ENCODE data around the gene CERT1.
A peak's percentile ranks its signal among the peaks of the same experiment; 100 is the strongest.

CERT1 gene

DNA sequence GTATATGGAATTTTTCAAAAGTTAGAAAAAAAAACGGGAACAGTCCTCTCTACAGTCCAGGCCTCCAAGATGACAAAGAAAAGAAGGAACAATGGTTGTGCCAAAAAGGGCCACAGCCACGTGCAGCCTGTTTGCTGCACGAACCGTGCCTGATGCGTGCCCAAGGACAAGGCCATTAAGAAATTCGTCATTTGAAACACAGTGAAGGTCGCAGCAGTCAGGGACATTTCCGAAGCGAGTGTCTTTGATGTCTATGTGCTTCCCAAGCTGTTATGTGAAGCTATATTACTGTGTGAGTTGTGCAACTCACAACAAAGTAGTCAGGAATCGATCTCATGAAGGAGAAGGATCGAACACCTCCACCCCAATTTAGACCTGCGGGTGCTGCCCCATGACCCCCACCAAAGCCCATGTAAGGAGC lies 137.0 kb downstream of the CERT1 start:
- TF ChIP-seq, protein P1, sequence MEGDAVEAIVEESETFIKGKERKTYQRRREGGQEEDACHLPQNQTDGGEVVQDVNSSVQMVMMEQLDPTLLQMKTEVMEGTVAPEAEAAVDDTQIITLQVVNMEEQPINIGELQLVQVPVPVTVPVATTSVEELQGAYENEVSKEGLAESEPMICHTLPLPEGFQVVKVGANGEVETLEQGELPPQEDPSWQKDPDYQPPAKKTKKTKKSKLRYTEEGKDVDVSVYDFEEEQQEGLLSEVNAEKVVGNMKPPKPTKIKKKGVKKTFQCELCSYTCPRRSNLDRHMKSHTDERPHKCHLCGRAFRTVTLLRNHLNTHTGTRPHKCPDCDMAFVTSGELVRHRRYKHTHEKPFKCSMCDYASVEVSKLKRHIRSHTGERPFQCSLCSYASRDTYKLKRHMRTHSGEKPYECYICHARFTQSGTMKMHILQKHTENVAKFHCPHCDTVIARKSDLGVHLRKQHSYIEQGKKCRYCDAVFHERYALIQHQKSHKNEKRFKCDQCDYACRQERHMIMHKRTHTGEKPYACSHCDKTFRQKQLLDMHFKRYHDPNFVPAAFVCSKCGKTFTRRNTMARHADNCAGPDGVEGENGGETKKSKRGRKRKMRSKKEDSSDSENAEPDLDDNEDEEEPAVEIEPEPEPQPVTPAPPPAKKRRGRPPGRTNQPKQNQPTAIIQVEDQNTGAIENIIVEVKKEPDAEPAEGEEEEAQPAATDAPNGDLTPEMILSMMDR (IDR thresholded peaks at IDR 0.05; ENCODE audit: low read depth, low read length), result no peak
- H3K4me3 ChIP-seq (replicated peaks in 1 of 2; ENCODE audit: low read depth in 2 of 2, low read length in 2 of 2), result no peak overlapping the region
- no peak for DNase-seq (ENCODE audit: low read depth in 2 of 2)

DNA sequence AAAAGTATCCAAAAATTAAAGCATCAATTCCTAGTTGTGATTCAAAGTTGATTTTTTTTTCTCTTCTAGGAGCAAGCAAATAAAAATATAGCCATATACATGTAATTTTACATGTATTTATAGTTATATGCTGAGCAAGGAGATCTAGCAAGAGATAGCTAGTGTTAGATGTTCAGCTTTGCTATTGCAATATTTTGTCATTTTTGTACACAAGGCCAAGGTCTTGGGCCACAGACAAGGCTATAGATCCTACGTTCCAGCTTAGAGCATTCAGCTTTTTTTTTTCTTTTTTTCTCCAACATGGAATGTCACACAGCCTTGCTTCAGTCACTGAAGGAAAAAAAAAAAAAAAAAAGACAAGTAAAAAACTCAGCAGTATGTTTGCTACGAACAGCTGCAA lies 137.6 kb downstream of the CERT1 start:
- TF ChIP-seq, protein P1 (IDR thresholded peaks at IDR 0.05; ENCODE audit: low read depth, low read length), result no peak
- no peak overlapping the region for H3K4me3 ChIP-seq (replicated peaks in 1 of 2; ENCODE audit: low read depth in 2 of 2, low read length in 2 of 2)
- no peak for DNase-seq (ENCODE audit: low read depth in 2 of 2)

DNA sequence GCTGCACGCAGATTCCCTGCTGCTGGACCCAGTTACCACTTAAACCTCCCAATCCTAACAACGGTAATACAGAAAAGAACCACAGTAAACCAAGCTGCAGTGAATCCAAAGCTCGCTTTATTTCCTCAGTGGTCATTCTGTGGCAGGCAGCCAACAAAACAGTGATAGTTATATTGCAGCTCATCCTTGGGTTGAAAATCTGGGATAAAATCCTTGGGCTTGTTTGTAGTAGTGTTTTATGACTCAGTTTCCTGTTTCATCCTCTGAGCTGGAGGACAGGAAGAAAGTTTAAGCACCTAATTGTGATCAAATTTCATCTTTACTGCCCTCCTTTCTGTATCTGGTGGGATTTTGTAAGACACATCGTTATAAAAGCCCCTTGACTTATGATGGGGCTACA lies 143.0 kb downstream of the CERT1 start:
- TF ChIP-seq, protein P1 (IDR thresholded peaks at IDR 0.05; ENCODE audit: low read depth, low read length), result no peak
- peak; percentile 33 to 50 for DNase-seq (ENCODE audit: low read depth in 2 of 2)
- no peak overlapping the region for H3K4me3 ChIP-seq (replicated peaks in 1 of 2; ENCODE audit: low read depth in 2 of 2, low read length in 2 of 2)

DNA sequence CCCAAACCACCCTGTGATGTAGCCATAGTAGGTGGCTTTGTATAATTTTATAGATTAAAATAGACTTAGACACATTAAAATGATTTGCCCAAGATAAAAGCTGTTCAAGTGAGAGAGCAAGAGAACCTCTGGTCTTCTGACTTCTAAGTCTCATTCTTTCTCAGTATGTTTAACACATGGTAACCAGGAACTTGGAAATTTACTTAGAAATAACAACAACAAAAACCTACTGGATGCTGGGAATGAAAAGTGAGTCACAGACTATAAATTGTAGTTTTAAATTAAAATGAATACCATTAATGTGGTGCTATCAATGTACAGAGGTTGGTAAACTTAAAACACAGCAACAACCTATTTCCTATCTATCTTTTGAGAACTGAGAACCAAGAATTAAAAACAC lies 144.0 kb downstream of the CERT1 start:
- TF ChIP-seq, protein P1 (IDR thresholded peaks at IDR 0.05; ENCODE audit: low read depth, low read length), result no peak
- peak in 1 of 2 donors; percentile 44 for DNase-seq (ENCODE audit: low read depth in 2 of 2)
- H3K4me3 ChIP-seq (replicated peaks in 1 of 2; ENCODE audit: low read depth in 2 of 2, low read length in 2 of 2), result no peak overlapping the region

DNA sequence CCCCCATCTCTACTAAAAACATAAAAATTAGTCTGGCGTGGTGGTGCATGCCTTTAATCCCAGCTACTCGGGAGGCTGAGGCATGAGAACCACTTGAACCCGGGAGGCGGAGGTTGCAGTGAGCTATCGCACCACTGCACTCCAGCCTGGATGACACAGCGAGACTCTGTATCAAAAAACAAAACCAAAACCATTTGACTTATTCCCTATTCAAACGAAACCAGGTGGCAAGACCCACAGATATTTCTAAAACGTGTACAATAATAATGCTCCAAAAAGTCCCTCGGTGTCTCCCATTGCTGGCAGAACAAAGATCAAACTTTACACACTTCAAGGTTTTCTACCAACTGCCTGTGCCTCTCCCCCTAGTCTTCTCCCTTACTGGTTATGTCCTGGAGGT lies 144.6 kb downstream of the CERT1 start:
- DNase-seq (ENCODE audit: low read depth in 2 of 2), result no peak
- TF ChIP-seq, protein P1 (IDR thresholded peaks at IDR 0.05; ENCODE audit: low read depth, low read length), result no peak
- no peak overlapping the region for H3K4me3 ChIP-seq (replicated peaks in 1 of 2; ENCODE audit: low read depth in 2 of 2, low read length in 2 of 2)

DNA sequence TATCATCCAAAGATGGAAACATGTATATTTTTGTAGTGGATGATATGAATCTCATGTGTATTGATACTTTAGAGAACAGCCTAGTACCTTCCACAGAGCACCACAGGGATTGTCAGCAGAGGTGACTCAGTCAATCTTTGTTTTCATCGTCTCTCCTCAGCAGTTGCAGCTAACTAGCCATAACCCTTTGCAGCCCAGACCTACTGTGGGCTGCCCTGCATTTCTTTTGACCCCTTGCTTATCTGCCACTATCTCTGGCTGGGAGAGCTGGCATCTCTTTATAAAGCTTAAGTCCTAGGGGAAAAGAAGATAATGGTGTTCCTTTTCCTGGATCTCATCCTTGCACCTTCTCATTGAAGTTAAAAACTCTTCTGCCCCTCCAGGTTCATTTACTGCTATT lies 145.7 kb downstream of the CERT1 start:
- TF ChIP-seq, protein P1 (IDR thresholded peaks at IDR 0.05; ENCODE audit: low read depth, low read length), result no peak
- no peak for DNase-seq (ENCODE audit: low read depth in 2 of 2)
- no peak overlapping the region for H3K4me3 ChIP-seq (replicated peaks in 1 of 2; ENCODE audit: low read depth in 2 of 2, low read length in 2 of 2)

DNA sequence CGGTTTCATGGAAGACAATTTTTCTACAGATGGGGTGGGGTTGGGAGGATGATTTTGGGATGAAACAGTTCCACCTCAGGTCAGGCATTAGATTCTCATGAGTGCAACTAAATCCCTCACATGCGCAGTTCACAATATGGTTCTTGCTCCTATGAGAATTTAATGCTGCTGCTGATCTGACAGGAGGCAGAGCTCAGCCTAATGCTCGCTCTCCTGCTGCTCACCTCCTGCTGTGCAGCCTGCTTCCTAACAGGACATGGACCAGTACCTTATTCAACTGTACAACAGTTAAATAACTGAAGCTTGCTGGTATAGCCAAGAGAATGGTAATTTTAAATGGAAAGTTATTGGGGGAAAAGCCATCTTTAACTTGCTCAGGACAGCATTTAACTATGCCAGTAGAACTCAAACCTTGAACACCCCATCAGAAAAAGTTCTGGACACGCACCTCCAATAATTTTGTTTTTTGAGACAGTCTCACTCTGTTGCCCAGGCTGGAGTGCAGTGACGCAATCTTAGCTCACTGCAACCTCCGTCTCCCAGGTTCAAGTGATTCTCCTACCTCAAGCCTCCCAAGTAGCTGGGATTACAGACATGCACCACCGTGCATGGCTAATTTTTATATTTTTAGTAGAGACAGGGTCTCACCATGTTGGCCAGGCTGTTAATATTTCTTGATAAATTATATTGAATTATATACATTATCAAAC lies 146.7 kb downstream of the CERT1 start:
- DNase-seq (ENCODE audit: low read depth in 2 of 2), result no peak
- H3K4me3 ChIP-seq (replicated peaks in 1 of 2; ENCODE audit: low read depth in 2 of 2, low read length in 2 of 2), result no peak overlapping the region
- TF ChIP-seq, protein P1 (IDR thresholded peaks at IDR 0.05; ENCODE audit: low read depth, low read length), result no peak
